Activated CD8-positive, alpha-beta memory T cell treated with anti-CD3 and anti-CD28 coated beads, Interleukin-2, amount 10 ng/mL, durations not matched to agents 7 days and 5 days (primary cell): Measurements from ENCODE around the gene FXYD6. TPM values are rescaled to one million over a fixed set of nuclear protein-coding genes. Genes with fewer than 3 reads are reported as not detected.

Source experiments
- ATAC-seq: fragments of 150-1000 bp; cut with Tn5 transposase; one replicate; pipeline ENCODE4 v1.10.0; 2021; ENCODE audit warnings: moderate library complexity
- CTCF ChIA-PET: fragments of 350-600 bp; sonication (Branson Sonifier 250); formaldehyde crosslinking; loops from one replicate; lab custom pipeline; 2021; ENCODE audit warnings: antibody characterized with exemption; lab: Charles Lee
- DNase-seq: peaks from one replicate; pipeline ENCODE4 v3.0.0-alpha.2; 2020
- H3K27ac Mint-ChIP-seq: one replicate; pipeline ENCODE4 v1.8.0; 2021; ENCODE audit warnings: mild to moderate bottlenecking, mixed read lengths
- H3K27me3 Mint-ChIP-seq: one replicate; pipeline ENCODE4 v1.8.0; 2021; ENCODE audit warnings: mixed read lengths
- H3K36me3 Mint-ChIP-seq: one replicate; pipeline ENCODE4 v1.8.0; 2021; ENCODE audit warnings: mild to moderate bottlenecking, mixed read lengths
- H3K4me1 Mint-ChIP-seq: one replicate; pipeline ENCODE4 v1.8.0; 2021; ENCODE audit warnings: mixed read lengths
- H3K4me3 Mint-ChIP-seq: one replicate; pipeline ENCODE4 v1.8.0; 2021; ENCODE audit warnings: mild to moderate bottlenecking, moderate library complexity, mixed read lengths
- H3K9me3 Mint-ChIP-seq: one replicate; pipeline ENCODE4 v1.8.0; 2022; ENCODE audit warnings: low read depth, mixed read lengths
- total RNA-seq, 2 experiments: library from RNA; stranded (reverse); gene quantifications; one replicate each; pipeline ENCODE4 v1.2.3, GENCODE V29; 2021

FXYD6 gene
- total RNA-seq, 2 experiments from 2014 or later, result 0.12 to 0.20 TPM

DNA sequence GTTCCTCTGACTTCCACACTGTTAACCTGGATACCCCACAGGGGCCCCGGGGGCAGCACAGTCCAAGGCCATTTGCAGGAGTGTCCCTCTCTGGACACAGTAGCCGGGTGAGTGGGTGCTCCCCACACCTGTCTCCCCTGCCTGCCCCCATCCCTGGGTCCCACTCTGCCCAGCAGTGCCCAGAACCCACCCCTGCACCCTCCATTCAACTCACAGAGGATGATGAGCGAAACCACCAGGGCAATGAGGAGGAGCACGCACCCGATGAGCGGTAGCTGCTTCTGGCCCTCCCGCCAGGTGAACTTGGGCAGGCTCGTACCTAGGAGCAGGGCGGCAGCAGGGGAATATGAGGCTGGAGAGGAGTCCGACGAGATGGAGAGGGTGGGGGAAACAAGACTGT lies 40.5 kb upstream of the FXYD6 start:
- Mint-ChIP-seq H3K27ac (no peak overlapping the region), H3K4me3 (no peak overlapping the region), H3K4me1 (peaks cover 22% of the 10 kb centered on the region), H3K36me3 (no peaks in the 10 kb centered on the region), H3K9me3 (no peaks in the 10 kb centered on the region), H3K27me3 (no peaks in the 10 kb centered on the region)
- ATAC-seq (no peak), DNase-seq (no peak)
- CTCF ChIA-PET, result interaction anchor here (1.0 to 2.7 kb wide), 2 partner anchors 10 to 12 kb away, joined by 3 to 8 read pairs; no protein-coding TSS in a partner anchor

DNA sequence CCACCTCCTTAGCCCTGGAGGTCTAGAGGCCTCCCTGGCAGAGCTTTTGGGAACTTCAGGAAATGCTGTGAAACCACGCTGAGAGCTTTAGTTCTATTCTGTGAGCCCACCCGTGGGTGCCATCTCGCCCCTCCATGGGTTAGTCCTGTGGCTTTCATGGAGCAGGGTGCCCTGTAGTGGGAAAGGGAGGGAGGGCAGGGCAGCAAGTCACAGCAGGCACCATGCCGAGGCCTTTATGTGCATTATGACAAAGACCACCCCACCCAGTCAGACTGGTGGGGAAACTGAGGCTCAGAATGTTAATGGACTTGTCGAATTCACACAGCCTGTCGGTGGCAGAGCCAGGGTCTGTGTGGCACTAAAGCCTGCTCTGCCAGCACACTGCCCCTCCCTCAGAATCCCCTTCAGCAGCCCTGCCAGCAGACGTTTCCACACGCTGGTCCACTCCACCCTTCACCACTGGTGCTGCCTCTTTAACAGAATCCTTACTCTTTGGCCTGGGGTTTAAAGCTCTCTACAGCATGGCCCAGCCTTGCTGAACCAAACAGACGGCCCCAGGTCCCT lies 39.3 kb upstream of the FXYD6 start:
- no peak overlapping the region for H3K27ac Mint-ChIP-seq
- H3K4me3 Mint-ChIP-seq, result no peak overlapping the region
- H3K36me3 Mint-ChIP-seq, result no peaks in the 10 kb centered on the region

DNA sequence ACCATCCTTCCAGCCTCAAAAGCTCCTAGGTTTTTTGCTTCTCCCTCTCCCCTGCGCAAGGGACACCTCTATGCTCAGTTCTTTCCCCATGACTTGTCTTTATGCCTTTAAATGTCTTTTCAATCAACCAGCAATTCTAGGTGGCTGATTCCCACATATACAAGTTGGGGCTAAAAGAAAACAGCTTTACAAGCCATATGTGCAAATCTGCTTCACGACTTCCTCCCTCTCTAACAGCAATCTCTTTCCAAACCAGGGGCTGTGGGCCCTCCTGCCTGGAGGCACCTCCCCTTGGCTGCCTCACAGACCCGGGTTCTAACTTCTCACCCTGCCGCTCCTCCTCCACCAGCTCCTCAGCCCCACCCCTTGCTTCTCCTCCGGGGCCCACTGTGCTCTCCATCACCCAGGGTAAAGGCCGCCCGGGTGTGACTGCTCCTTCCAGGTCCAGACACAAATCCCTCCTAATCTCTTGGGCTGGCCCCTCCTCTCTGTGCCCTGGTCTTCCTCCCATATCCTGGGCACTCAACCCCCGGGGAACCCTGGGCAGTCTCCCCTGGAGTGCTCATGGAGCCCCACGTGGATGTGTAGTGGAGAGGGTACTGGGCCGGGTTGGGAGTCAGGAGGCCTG lies 38.6 kb upstream of the FXYD6 start:
- Mint-ChIP-seq H3K4me3 (no peak overlapping the region), H3K4me1 (peaks cover 19% of the 10 kb centered on the region), H3K27me3 (no peaks in the 10 kb centered on the region), H3K9me3 (no peaks in the 10 kb centered on the region), H3K27ac (no peak overlapping the region), H3K36me3 (no peaks in the 10 kb centered on the region)
- ATAC-seq, result no peak
- DNase-seq, result no peak
- CTCF ChIA-PET, result interaction anchor here (2.7 to 3.1 kb wide), 2 partner anchors 10 to 11 kb away, joined by 8 to 11 read pairs; no protein-coding TSS in a partner anchor

More for the DNA sequence above, 39.3 kb upstream of the FXYD6 start:
- no peak for ATAC-seq
- peaks cover 20% of the 10 kb centered on the region for H3K4me1 Mint-ChIP-seq
- DNase-seq, result no peak
- H3K27me3 Mint-ChIP-seq, result no peaks in the 10 kb centered on the region
- CTCF ChIA-PET, result interaction anchor here (2.7 kb wide), 1 partner anchor 11 kb away, joined by 8 read pairs; no protein-coding TSS in a partner anchor
- H3K9me3 Mint-ChIP-seq, result no peaks in the 10 kb centered on the region

DNA sequence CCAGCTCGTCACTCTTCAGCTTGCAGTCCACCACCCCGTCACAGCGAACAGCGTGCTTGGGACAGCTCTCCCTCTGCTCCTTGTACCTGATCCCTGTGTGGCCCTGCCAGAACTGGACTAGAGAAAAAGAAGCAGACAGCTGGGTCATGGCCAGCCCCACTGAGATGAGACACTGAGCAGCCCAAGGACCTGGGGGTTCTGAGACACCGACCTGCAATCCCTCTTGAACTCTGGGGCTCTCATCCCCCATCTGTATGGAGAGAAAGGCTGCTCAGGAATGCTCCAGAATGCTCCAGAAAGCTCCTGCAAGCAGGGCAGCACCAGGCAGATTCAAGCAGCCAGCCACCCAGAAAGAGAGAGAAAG lies 37.9 kb upstream of the FXYD6 start:
- Mint-ChIP-seq H3K36me3 (no peaks in the 10 kb centered on the region), H3K27ac (no peak overlapping the region), H3K27me3 (no peaks in the 10 kb centered on the region), H3K4me1 (peaks cover 12% of the 10 kb centered on the region), H3K4me3 (no peak overlapping the region), H3K9me3 (no peaks in the 10 kb centered on the region)
- ATAC-seq, result no peak
- DNase-seq, result no peak
- CTCF ChIA-PET, result interaction anchor here (0.8 to 3.1 kb wide), 3 partner anchors 10 to 97 kb away, joined by 3 to 11 read pairs (median 6); no protein-coding TSS in a partner anchor

DNA sequence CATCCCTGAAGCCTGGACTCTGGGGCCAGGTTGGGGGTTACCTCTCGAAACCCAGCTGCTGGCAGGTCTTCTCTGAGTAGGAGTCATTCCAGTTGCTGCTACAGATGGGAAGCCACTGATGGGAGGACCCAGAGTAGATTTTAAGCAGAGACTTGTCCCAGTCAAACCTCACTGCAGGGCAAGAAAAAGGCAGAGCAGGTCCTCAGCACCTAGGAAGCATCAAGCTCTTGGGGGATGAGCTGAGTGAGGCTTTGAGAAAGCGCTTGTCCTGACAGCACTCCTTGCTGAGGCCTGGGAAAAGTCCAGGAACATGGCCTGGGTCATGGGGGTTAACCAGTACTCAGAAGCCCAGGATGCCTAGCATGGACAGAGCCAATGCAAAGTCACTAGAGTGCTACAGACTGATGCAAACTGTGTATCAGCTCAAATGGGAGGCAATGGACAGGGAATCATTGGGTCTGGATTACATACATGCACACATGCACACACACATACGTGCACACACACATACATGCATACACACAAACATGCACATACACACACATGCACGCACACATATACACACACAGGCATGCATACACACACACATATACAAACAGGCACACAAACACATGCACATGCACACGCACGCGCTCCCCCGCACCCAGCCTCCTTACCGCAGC lies 37.4 kb upstream of the FXYD6 start:
- no peak for DNase-seq
- CTCF ChIA-PET, result interaction anchor here (0.8 to 3.1 kb wide), 3 partner anchors 10 to 96 kb away, joined by 3 to 11 read pairs (median 6); no protein-coding TSS in a partner anchor
- ATAC-seq, result no peak
- H3K27ac Mint-ChIP-seq, result no peak overlapping the region
- H3K27me3 Mint-ChIP-seq, result no peaks in the 10 kb centered on the region
- H3K4me3 Mint-ChIP-seq, result no peak overlapping the region
- no peaks in the 10 kb centered on the region for H3K36me3 Mint-ChIP-seq
- H3K4me1 Mint-ChIP-seq, result peaks cover 11% of the 10 kb centered on the region
- H3K9me3 Mint-ChIP-seq, result no peaks in the 10 kb centered on the region

DNA sequence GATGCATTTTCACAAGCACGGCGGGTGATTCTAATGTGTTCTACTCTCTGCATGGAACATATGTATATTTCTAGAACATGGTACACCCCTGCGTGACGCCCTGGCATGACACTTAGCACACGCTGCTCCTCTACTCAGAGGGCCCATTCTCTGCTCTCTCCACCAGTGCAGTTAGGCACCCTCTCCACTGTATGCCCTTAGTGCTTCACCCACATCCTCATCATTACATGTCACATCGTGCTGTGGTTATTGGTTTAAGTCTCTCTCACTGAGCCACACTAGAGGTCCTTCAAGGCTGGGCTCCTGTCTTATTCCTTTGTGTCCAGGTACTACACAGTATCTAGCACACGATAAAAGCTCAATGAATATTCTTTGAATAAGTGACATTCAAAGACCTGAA lies 36.0 kb upstream of the FXYD6 start:
- no peak for DNase-seq
- no peak overlapping the region for H3K27ac Mint-ChIP-seq
- H3K27me3 Mint-ChIP-seq, result no peaks in the 10 kb centered on the region
- peak; percentile 61 for ATAC-seq
- no peaks in the 10 kb centered on the region for H3K36me3 Mint-ChIP-seq
- H3K4me3 Mint-ChIP-seq, result no peak overlapping the region
- CTCF ChIA-PET, result interaction anchor here (1.3 to 4.6 kb wide), 3 partner anchors 8 to 105 kb away, joined by 3 to 19 read pairs (median 11); no protein-coding TSS in a partner anchor
- H3K9me3 Mint-ChIP-seq, result no peaks in the 10 kb centered on the region
- H3K4me1 Mint-ChIP-seq, result peaks cover 20% of the 10 kb centered on the region

DNA sequence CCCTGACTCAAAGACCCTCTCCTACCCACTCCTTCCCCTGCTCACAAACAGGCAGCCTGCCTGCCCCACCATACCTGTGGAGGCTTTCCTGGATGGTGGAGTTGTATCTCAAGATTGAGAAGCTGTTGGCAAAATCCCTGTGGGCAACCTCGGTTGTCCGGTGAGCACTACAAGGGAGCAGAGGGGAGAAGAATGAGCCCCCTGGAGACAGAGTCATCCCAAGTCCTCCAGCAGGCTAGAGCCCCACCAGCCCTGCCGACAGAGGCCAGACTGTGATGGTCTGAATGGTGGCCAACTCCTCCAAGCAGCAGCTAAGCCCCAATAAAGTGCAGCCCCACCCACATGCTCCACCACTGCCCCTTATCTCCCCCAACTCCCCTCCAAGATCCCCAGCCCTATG lies 35.2 kb upstream of the FXYD6 start:
- H3K9me3 Mint-ChIP-seq, result no peaks in the 10 kb centered on the region
- CTCF ChIA-PET, result interaction anchor here (1.3 to 4.6 kb wide), 3 partner anchors 36 to 291 kb away, joined by 3 to 19 read pairs (median 3); no protein-coding TSS in a partner anchor
- no peaks in the 10 kb centered on the region for H3K36me3 Mint-ChIP-seq
- no peak overlapping the region for H3K27ac Mint-ChIP-seq
- ATAC-seq (no peak), DNase-seq (no peak)
- peaks cover 25% of the 10 kb centered on the region for H3K4me1 Mint-ChIP-seq
- no peak overlapping the region for H3K4me3 Mint-ChIP-seq
- no peaks in the 10 kb centered on the region for H3K27me3 Mint-ChIP-seq

DNA sequence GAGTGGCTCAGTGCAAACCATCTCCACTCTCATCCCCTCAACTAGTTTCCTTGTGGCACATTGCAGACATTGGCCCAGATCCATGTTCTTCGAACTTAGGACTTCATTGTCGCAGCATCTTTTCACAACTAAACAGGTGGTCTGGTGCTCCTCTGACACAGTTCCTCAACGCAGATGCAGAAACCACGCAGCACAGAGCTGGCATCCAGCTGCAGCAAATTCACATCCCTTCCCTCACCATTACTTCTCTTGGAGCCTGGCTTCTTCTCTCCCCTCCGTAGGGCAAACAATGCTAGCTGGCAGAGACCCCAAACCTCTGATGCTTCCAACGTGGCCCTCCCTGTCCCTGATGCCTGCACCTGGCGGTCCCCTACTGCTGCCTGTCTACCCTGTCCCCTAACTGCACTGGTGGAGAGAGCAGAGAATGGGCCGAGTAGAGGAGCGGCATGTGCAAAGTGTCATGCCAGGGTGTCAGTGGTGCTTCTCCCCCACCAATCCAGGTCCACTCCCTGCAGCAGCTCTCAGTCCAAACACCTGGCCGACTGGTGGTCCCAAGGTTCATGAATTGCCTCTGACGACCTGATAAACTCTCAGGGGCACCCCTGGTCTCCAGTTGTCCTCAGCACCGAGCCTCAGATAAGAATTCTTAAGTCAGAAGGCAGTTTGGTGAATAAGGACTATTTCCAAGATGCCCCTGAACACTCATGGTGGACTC lies 34.6 kb upstream of the FXYD6 start:
- Mint-ChIP-seq H3K9me3 (no peaks in the 10 kb centered on the region), H3K36me3 (no peaks in the 10 kb centered on the region), H3K4me3 (no peak overlapping the region), H3K27ac (no peak overlapping the region), H3K4me1 (peaks cover 25% of the 10 kb centered on the region), H3K27me3 (no peaks in the 10 kb centered on the region)
- DNase-seq (no peak), ATAC-seq (no peak)
- CTCF ChIA-PET, result interaction anchor here (1.0 to 4.6 kb wide), 5 partner anchors 36 to 291 kb away, joined by 3 to 19 read pairs (median 3); no protein-coding TSS in a partner anchor

DNA sequence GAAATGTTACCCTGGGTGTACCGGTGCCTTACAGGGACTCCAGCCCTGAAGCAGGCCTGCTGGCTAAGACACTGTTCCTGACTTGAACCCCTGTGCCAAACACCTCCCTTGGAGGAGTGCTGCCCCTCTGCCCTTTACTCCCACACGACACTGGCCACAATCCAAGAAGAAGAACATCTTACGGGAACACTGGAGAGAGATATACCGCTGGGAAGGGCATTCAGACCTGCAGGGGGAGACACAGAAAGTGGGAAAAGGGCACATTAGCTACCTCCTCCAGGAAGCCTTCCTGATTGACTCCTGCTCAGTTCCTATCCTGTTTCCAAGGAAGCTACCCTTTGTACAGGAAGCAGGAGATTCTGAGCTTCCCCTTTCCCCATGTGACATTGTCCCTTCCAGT lies 34.1 kb upstream of the FXYD6 start:
- H3K36me3 Mint-ChIP-seq, result no peaks in the 10 kb centered on the region
- DNase-seq (no peak), ATAC-seq (no peak)
- peaks cover 25% of the 10 kb centered on the region for H3K4me1 Mint-ChIP-seq
- no peaks in the 10 kb centered on the region for H3K27me3 Mint-ChIP-seq
- no peaks in the 10 kb centered on the region for H3K9me3 Mint-ChIP-seq
- no peak overlapping the region for H3K4me3 Mint-ChIP-seq
- no peak overlapping the region for H3K27ac Mint-ChIP-seq
- CTCF ChIA-PET, result interaction anchor here (1.0 to 4.6 kb wide), 4 partner anchors 37 to 290 kb away, joined by 3 to 19 read pairs (median 4); no protein-coding TSS in a partner anchor

DNA sequence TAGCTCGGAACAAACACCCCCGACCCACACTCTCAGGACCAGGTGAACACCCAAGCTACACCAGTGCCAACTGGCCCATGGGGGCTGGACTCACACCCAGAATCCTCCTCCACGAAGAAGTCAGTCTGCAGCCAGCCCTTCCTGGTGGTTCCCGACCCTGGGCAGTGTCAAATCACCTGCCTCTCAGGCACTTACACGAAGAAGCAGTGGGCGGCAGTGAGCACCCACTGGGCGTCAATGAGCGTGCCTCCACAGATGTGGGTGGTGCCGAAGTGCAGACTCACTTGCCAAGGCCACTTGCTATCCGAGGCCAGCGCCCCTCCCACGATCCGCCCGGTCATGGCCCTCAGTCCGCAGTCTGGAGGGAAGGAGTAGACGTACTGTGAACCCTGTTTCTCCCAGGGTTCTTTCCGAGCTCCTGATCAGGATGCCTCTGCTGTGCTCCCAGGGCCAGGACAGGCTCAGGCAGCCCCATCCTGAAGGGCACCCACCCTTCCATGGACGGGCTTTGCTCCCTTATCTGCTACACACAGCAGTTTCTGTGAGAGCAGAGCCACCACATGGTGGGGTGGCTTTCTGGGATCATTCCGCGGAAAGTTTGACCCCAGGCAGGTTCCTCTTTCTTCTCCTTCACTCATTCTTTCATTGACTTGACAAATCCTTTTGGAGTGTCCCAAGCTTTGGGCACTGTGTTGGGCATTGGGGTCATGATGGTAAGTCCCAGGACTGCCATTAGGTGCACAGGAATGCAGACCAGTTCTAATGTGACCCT lies 33.3 kb upstream of the FXYD6 start:
- no peaks in the 10 kb centered on the region for H3K27me3 Mint-ChIP-seq
- H3K36me3 Mint-ChIP-seq, result no peaks in the 10 kb centered on the region
- CTCF ChIA-PET, result interaction anchor here (1.0 to 4.6 kb wide), 3 partner anchors 37 to 86 kb away, joined by 3 to 19 read pairs (median 5); no protein-coding TSS in a partner anchor
- no peaks in the 10 kb centered on the region for H3K9me3 Mint-ChIP-seq
- H3K4me1 Mint-ChIP-seq, result peaks cover 25% of the 10 kb centered on the region
- ATAC-seq (no peak), DNase-seq (no peak)
- no peak overlapping the region for H3K4me3 Mint-ChIP-seq
- H3K27ac Mint-ChIP-seq, result no peak overlapping the region

DNA sequence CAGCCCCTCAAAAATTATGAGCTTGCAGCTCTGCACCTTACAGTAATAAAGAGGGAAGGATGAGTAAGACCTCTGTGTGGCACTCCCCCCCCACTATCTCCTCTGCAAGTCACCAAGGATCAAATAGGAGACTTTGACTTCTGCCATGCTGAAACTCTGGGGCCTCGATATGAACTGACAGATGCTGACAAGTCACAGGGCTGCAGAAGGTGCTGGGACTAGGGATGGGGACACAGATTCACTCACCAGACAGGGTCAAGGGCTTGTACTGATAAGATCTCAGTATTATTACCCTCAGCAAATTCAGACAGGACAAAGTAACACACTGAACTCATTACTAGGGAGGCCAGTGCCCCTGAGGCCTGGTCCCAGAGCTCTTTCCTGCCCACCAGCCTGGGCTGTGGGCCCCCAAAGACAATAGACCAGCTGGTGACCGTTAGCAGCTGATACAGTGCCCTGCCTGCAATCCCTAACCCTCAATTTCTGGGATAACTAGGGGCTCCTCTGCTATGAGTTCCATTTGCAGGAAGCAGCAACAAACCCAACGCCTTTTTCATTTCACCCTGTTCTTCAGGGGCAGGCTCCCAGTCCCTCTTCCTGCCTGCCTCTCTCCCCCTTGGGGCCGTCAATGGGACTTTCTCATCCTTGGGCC lies 32.6 kb upstream of the FXYD6 start:
- Mint-ChIP-seq H3K4me3 (no peak overlapping the region), H3K36me3 (no peaks in the 10 kb centered on the region), H3K4me1 (peaks cover 25% of the 10 kb centered on the region), H3K27ac (no peak overlapping the region), H3K9me3 (no peaks in the 10 kb centered on the region), H3K27me3 (no peaks in the 10 kb centered on the region)
- ATAC-seq (no peak), DNase-seq (no peak)
- CTCF ChIA-PET, result interaction anchor here (4.6 kb wide), 1 partner anchor 38 kb away, joined by 19 read pairs; no protein-coding TSS in a partner anchor
